OCI-LY1 (cell line): ENCODE measurements around the gene CPSF3.

Experiments used
- H2AFZ ChIP-seq: fragments of 200-600 bp; sonication (generic), shearing (Covaris generic); 2 replicates; pipeline ENCODE4 v1.6.0; 2014; ENCODE audit warnings: antibody characterized with exemption, mild to moderate bottlenecking, low read length
- H3F3A ChIP-seq: fragments of 200-600 bp; sonication (generic), shearing (Covaris generic); 2 replicates; pipeline ENCODE4 v1.6.0; 2014; ENCODE audit warnings: mild to moderate bottlenecking, antibody characterized with exemption, low read length, moderate library complexity; ENCODE audit not compliant: insufficient read depth
- H3K27ac ChIP-seq: fragments of 200-600 bp; sonication (generic); 2 replicates; pipeline ENCODE4 v1.5.1; 2014; ENCODE audit warnings: low read length, mixed run types, mild to moderate bottlenecking, low read depth; ENCODE audit not compliant: poor library complexity, severe bottlenecking
- H3K27me3 ChIP-seq: fragments of 200-600 bp; sonication (generic); 2 replicates; pipeline ENCODE4 v1.6.0; 2014; ENCODE audit warnings: antibody characterized with exemption, mild to moderate bottlenecking, low read length, moderate library complexity; ENCODE audit not compliant: insufficient read depth
- H3K36me3 ChIP-seq: fragments of 200-600 bp; sonication (generic); 2 replicates; pipeline ENCODE4 v1.6.1; 2014; ENCODE audit warnings: mild to moderate bottlenecking, antibody characterized with exemption, low read length, moderate library complexity, mixed read lengths; ENCODE audit not compliant: insufficient read depth
- H3K4me1 ChIP-seq: fragments of 200-600 bp; sonication (generic); 2 replicates; pipeline ENCODE4 v1.5.1; 2014; ENCODE audit warnings: mild to moderate bottlenecking, low read length, moderate library complexity; ENCODE audit not compliant: insufficient read depth, severe bottlenecking
- H3K4me2 ChIP-seq: fragments of 200-600 bp; sonication (generic), shearing (Covaris generic); 2 replicates; pipeline ENCODE4 v1.6.1; 2014; ENCODE audit warnings: low read length
- H3K4me3 ChIP-seq: fragments of 200-600 bp; sonication (generic); 2 replicates; pipeline ENCODE4 v1.5.1; 2014; ENCODE audit warnings: low read length, low read depth, mild to moderate bottlenecking, mixed read lengths; ENCODE audit not compliant: poor library complexity, severe bottlenecking
- H3K79me2 ChIP-seq: fragments of 200-600 bp; shearing (Covaris generic); 2 replicates; pipeline ENCODE4 v1.6.1; 2016; ENCODE audit warnings: mixed run types, low read length, mixed read lengths; ENCODE audit not compliant: insufficient read depth
- H3K9ac ChIP-seq: fragments of 200-600 bp; sonication (generic), shearing (Covaris generic); 2 replicates; pipeline ENCODE4 v1.6.1; 2014; ENCODE audit warnings: mild to moderate bottlenecking, low read length, mixed read lengths
- H3K9me2 ChIP-seq: fragments of 200-600 bp; sonication (generic), shearing (Covaris generic); 2 replicates; pipeline ENCODE4 v1.6.1; 2014; ENCODE audit warnings: low read depth, mild to moderate bottlenecking, low read length, mixed read lengths
- H3K9me3 ChIP-seq: fragments of 200-600 bp; shearing (Covaris generic); 2 replicates; pipeline ENCODE4 v1.6.1; 2014; ENCODE audit warnings: low read length, mixed read lengths
- H4K20me1 ChIP-seq: fragments of 200-600 bp; sonication (generic), shearing (Covaris generic); 2 replicates; pipeline ENCODE4 v1.6.0; 2016; ENCODE audit warnings: mild to moderate bottlenecking, low read length; ENCODE audit not compliant: insufficient read depth
- EZH2 ChIP-seq: fragments of 200-600 bp; sonication (generic), shearing (Covaris generic); IDR thresholded peaks from 2 replicates; pipeline ENCODE4 v1.8.0; 2017; ENCODE audit warnings: borderline replicate concordance, mixed run types, mild to moderate bottlenecking, antibody characterized with exemption, low read length, moderate library complexity, mixed read lengths
- TF ChIP-seq, protein P1 (sequence below): fragments of 200-600 bp; sonication (generic), shearing (Covaris generic); IDR thresholded peaks from 2 replicates; pipeline ENCODE4 v1.5.1; 2017; ENCODE audit warnings: mild to moderate bottlenecking, antibody characterized with exemption, low read length, moderate library complexity, mixed read lengths

The CPSF3 gene

GRCh38 chr2:9405636-9406035, 17.8 kb upstream of the CPSF3 start:
- Histone ChIP-seq H3K9me2 (no peaks in the 10 kb centered on the region), H3K4me2 (no peak overlapping the region), H3K36me3 (peaks cover 39% of the 10 kb centered on the region; the same call in 1 of the 2 replicates), H3K4me1 (no peaks in the 10 kb centered on the region), H4K20me1 (no peaks in the 10 kb centered on the region), H3K4me3 (no peak overlapping the region), H3K27me3 (no peaks in the 10 kb centered on the region), H3K27ac (no peak overlapping the region), H2AFZ (no peak overlapping the region), H3F3A (no peaks in the 10 kb centered on the region), H3K9ac (no peak overlapping the region), H3K79me2 (no peaks in the 10 kb centered on the region), H3K9me3 (no peaks in the 10 kb centered on the region)
- TF ChIP-seq EZH2 = no peak
- TF ChIP-seq, protein P1, sequence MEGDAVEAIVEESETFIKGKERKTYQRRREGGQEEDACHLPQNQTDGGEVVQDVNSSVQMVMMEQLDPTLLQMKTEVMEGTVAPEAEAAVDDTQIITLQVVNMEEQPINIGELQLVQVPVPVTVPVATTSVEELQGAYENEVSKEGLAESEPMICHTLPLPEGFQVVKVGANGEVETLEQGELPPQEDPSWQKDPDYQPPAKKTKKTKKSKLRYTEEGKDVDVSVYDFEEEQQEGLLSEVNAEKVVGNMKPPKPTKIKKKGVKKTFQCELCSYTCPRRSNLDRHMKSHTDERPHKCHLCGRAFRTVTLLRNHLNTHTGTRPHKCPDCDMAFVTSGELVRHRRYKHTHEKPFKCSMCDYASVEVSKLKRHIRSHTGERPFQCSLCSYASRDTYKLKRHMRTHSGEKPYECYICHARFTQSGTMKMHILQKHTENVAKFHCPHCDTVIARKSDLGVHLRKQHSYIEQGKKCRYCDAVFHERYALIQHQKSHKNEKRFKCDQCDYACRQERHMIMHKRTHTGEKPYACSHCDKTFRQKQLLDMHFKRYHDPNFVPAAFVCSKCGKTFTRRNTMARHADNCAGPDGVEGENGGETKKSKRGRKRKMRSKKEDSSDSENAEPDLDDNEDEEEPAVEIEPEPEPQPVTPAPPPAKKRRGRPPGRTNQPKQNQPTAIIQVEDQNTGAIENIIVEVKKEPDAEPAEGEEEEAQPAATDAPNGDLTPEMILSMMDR = no peak

DNA sequence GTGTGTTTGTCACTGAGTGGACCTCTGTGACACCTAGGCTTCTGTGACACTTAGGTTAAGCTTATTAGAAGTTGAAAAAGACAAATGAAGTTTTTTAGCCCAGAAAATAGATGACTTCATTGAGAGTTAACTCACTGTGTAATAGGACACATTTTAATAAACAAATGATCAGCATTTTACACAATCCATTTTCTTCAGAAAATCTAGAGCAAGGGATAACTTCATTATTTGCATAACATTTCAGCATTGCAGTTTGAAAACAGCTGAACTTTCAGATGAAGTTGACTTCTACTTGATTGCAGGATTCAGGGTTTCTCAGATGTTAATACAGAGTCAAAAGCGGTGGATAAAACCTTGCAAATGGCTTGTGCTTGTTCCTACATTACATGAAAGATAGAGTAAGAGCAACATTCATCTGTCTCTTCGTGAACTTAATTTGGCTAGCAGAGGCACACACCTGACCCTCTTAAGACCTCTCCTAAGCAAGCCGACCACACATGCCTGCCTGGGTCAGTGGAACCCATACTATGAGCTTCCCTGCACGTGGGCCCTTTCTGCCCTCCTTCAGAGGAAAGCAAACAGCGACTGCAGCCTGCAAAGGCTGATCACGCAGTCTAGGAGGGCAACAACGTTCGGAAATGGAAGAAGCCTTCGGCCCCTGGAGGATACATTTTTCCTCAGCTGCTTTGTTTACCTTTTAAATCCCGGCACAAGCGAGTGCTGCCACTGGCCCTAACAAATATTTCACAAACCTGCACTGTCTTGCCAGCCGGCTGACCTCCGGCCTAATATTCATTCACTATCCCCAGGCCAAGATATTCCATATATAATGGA, 16.7 kb upstream of the CPSF3 start:
- Histone ChIP-seq H3K4me2 (no peak overlapping the region), H3F3A (no peaks in the 10 kb centered on the region), H3K4me1 (no peaks in the 10 kb centered on the region), H4K20me1 (no peaks in the 10 kb centered on the region), H3K36me3 (peaks cover 46% of the 10 kb centered on the region), H3K27ac (no peak overlapping the region), H3K27me3 (no peaks in the 10 kb centered on the region), H3K4me3 (no peak overlapping the region), H2AFZ (no peak overlapping the region), H3K79me2 (no peaks in the 10 kb centered on the region), H3K9ac (no peak overlapping the region), H3K9me3 (no peaks in the 10 kb centered on the region), H3K9me2 (no peaks in the 10 kb centered on the region)
- TF ChIP-seq EZH2 = no peak
- TF ChIP-seq, protein P1 = no peak

- H3F3A ChIP-seq = no peaks in the 10 kb centered on the region
- H3K9me3 ChIP-seq = no peaks in the 10 kb centered on the region
Observed at GRCh38 chr2:9407363-9407811, 16.1 kb upstream of the CPSF3 start.

More at GRCh38 chr2:9407363-9407811, 16.1 kb upstream of the CPSF3 start:
- Histone ChIP-seq H3K27ac (no peak overlapping the region), H3K9ac (no peak overlapping the region), H2AFZ (no peak overlapping the region), H3K79me2 (no peaks in the 10 kb centered on the region), H3K36me3 (peaks cover 51% of the 10 kb centered on the region), H3K4me3 (no peak overlapping the region), H3K4me1 (no peaks in the 10 kb centered on the region), H3K4me2 (no peak overlapping the region), H3K9me2 (no peaks in the 10 kb centered on the region), H3K27me3 (no peaks in the 10 kb centered on the region), H4K20me1 (no peaks in the 10 kb centered on the region)
- TF ChIP-seq, protein P1 = no peak
